ENCODE results near the gene WASL.
"Not testable (repeated sequence)": the region's sequence is repeated elsewhere in the genome, so short reads cannot be mapped to it uniquely, and the experiment has no call there.

Gene WASL

DNA sequence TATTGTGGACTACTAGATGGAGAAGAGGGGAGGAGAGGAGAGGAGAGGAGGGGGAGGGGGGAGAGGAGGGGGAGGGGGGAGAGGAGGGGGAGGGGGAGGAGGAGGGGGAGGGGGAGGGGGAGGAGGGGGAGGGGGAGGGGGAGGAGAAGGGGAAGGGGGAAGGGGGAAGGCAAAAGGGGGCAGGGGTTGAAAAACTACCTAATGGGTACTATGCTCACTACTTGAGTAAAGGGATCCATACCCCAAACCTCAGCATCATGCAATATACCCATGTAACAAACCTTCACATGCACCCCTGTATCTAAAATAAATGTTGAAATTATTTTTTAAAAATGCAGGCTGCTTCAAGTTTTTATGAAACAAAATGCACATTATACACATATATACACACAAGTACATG is 108.2 kb downstream of the WASL start:
- TF ChIP-seq Cebpa-rat (IDR thresholded peaks at IDR 0.05) = no peak
- no peak overlapping the region for H3K4me3 ChIP-seq
- no peaks in the 10 kb centered on the region for H3K4me1 ChIP-seq
- no peak overlapping the region for H3K27ac ChIP-seq
- no peak overlapping the region for H3K4me2 ChIP-seq
- no peaks in the 10 kb centered on the region for H4K20me1 ChIP-seq
- no peak overlapping the region for H3K9ac ChIP-seq
- no peaks in the 10 kb centered on the region for H3K9me3 ChIP-seq
- H3K36me3 ChIP-seq = no peaks in the 10 kb centered on the region
- H3K27me3 ChIP-seq = no peaks in the 10 kb centered on the region

DNA sequence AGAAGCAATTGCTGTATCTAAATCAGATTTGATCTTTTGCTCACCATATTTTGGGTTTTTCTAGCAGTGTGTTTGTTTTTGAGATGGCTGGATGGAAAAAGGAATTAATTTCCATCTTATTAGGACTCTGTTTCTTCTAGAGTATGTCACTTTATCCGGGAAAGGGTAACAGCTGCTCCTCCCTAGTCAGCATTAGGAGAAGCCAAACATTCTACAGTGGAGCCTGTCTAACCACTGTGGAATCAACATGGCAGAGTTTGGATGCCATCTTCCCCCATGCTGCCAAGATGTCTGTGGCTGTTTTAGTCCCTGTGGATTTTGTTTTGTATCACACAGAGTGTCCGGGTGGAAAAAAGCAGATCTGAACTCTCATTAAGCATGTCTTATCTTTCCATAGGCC is 109.2 kb downstream of the WASL start:
- H3K4me1 ChIP-seq = no peaks in the 10 kb centered on the region
- no peaks in the 10 kb centered on the region for H3K27me3 ChIP-seq
- no peak overlapping the region for H3K27ac ChIP-seq
- H3K36me3 ChIP-seq = no peaks in the 10 kb centered on the region
- no peaks in the 10 kb centered on the region for H4K20me1 ChIP-seq
- H3K4me3 ChIP-seq = no peak overlapping the region
- H3K4me2 ChIP-seq = no peak overlapping the region
- no peak overlapping the region for H3K9ac ChIP-seq
- no peaks in the 10 kb centered on the region for H3K9me3 ChIP-seq
- TF ChIP-seq Cebpa-rat (IDR thresholded peaks at IDR 0.05) = no peak

DNA sequence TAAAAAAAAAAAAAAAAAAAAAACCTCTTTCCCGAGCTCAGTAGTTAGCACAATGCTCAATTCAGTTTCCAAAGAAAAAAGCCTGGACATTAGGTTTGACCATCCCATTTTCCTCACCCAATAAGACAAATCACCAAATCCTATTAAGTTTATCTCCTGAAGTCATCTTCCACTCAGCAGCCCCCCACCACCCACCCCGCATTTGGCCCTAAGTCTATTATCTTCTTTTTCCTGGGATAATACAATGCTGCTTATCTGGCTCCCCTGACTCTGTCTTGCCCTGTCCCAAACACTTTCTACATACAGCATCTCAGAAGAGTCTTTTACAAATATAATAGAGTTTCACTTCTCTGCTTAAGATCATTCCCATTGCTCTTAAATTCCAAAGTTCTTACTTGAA is 110.9 kb downstream of the WASL start:
- no peak overlapping the region for H3K9ac ChIP-seq
- no peaks in the 10 kb centered on the region for H3K4me1 ChIP-seq
- H3K4me3 ChIP-seq = no peak overlapping the region
- H3K27me3 ChIP-seq = no peaks in the 10 kb centered on the region
- H3K9me3 ChIP-seq = no peaks in the 10 kb centered on the region
- H4K20me1 ChIP-seq = no peaks in the 10 kb centered on the region
- no peak for TF ChIP-seq Cebpa-rat (IDR thresholded peaks at IDR 0.05)
- no peak overlapping the region for H3K27ac ChIP-seq
- H3K36me3 ChIP-seq = no peaks in the 10 kb centered on the region
- H3K4me2 ChIP-seq = no peak overlapping the region

DNA sequence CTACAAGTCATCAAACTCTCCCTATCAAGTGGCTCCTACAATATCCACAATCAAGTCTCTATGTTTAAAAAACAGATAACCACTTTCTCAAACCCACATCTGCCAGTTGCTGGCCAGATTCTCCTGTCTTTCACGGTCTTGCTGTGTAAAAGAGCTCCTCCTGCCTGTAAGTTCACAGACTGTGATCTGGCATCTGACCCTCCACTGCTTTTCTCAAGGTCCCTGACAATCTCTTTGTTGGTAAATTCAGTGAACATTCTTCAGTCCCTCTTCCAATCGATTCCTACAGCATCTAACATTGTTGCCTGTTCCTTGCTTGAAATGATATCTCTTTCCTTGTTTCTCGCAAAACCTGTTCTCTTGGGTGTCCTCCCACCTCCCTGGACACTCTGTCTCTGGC is 111.6 kb downstream of the WASL start:
- no peaks in the 10 kb centered on the region for H3K9me3 ChIP-seq
- H4K20me1 ChIP-seq = no peaks in the 10 kb centered on the region
- no peaks in the 10 kb centered on the region for H3K27me3 ChIP-seq
- no peaks in the 10 kb centered on the region for H3K4me1 ChIP-seq
- TF ChIP-seq Cebpa-rat (IDR thresholded peaks at IDR 0.05) = no peak
- H3K36me3 ChIP-seq = no peaks in the 10 kb centered on the region
- no peak overlapping the region for H3K4me3 ChIP-seq
- no peak overlapping the region for H3K27ac ChIP-seq
- no peak overlapping the region for H3K9ac ChIP-seq
- no peak overlapping the region for H3K4me2 ChIP-seq

DNA sequence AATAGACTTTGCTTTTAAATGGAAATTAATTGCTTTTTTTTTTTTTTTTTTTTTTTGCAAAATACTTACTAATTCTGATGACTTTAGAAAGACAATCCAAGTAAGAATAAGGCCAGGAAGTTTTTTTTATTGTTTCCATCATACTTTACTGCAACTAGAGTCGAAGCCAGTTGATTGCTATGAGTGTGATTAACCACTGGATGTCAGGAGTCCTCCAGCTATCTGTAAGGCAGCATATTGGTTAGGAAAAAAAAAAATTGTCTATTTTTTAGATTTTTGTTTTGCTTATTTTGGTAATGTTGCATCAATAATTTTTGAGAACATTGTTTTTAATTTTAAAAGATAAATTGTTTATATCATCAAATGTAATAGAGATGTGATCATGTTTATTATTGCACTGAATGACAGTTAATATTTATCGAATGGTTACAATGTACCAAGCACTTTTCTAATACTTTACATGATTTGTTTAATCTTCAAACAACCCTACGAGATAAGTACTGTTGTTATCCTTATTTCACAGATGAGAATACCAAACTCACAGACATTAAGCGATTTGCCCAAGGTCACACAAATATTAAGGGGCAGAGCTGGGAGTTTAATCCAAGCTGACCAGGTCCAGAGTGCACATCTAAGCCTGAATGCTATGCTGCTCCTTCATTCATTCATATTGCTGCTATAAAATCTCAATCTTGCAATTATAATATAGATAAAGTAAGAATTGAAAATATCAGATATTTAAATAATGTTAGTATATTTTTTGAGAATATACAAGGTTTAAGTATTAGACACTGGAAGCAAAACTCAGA is 113.0 kb downstream of the WASL start:
- Histone ChIP-seq H3K9me3 (no peaks in the 10 kb centered on the region), H3K36me3 (no peaks in the 10 kb centered on the region), H3K27me3 (no peaks in the 10 kb centered on the region), H3K4me3 (no peak overlapping the region), H4K20me1 (no peaks in the 10 kb centered on the region), H3K9ac (no peak overlapping the region), H3K27ac (no peak overlapping the region), H3K4me2 (no peak overlapping the region), H3K4me1 (no peaks in the 10 kb centered on the region)
- no peak for TF ChIP-seq Cebpa-rat (IDR thresholded peaks at IDR 0.05)

DNA sequence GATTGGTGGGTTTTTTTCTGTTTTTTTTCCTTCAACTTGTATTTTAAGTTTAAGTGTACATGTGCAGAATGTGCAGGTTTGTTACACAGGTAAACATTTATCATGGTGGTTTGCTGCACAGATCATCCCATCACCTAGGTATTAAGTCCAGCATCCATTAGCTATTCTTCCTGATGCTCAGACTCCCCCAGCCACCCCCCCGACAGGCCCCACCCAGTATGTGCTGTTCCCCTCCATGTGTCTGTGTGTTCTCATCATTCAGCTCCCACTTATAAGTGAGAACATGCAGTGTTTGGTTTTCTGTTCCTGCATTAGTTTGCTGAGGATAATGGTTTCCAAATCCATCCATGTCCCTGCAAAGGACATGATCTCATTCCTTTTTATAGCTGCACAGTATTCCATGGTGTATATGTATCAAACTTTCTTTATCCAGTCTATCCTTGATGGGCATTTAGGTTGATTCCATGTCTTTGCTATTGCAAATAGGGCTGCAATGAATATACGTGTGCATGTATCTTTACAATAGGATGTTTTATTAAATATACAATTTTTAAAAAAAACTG is 114.7 kb downstream of the WASL start:
- H3K9me3 ChIP-seq, H3K9ac ChIP-seq, H4K20me1 ChIP-seq, H3K4me1 ChIP-seq, H3K36me3 ChIP-seq, H3K4me3 ChIP-seq, H3K27ac ChIP-seq, H3K4me2 ChIP-seq, H3K27me3 ChIP-seq: not testable (repeated sequence)

DNA sequence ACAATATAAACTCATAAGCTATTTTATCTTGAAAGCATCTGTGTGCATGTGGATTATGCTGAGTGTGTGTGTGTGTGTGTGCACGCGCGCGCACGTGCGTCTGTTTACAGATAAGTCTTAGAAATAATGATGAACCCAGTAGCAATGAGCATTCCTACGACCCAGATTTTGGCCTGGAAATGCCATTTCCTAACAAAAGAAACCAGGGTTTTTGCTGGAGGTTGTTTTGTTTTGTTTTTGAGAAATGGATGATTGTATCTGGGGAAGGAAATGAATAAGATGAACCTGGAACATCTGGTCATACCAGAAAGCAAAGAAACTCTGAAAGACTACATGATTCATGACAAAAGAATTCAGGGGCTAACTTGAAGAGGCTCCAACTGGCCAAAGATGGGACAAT is 115.2 kb downstream of the WASL start:
- TF ChIP-seq Cebpa-rat (IDR thresholded peaks at IDR 0.05) = no peak
- no peaks in the 10 kb centered on the region for H3K4me1 ChIP-seq
- no peaks in the 10 kb centered on the region for H3K36me3 ChIP-seq
- no peaks in the 10 kb centered on the region for H4K20me1 ChIP-seq
- no peak overlapping the region for H3K4me2 ChIP-seq
- H3K4me3 ChIP-seq = no peak overlapping the region
- H3K27me3 ChIP-seq = no peaks in the 10 kb centered on the region
- H3K9ac ChIP-seq = no peak overlapping the region
- H3K27ac ChIP-seq = no peak overlapping the region
- H3K9me3 ChIP-seq = no peaks in the 10 kb centered on the region

DNA sequence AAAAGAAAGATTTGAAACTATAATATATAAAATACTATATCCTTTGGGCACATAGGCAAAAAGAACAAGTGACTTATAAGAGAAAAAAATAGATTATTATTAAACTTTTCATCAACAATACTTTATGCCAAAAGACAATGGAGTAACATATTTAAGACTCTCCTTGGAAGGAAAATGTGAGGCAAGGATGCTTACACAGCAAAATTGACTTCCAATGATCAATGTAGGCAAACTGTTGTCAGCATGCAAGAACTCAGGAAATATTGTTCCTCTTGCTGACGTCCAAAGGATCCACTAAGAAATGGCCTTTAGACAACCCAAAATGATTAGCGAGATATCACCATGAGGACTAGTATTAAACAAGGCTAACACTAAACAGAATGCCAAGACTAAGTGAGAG is 116.0 kb downstream of the WASL start:
- no peaks in the 10 kb centered on the region for H4K20me1 ChIP-seq
- H3K9me3 ChIP-seq = no peaks in the 10 kb centered on the region
- TF ChIP-seq Cebpa-rat (IDR thresholded peaks at IDR 0.05) = no peak
- H3K36me3 ChIP-seq = no peaks in the 10 kb centered on the region
- H3K27ac ChIP-seq = no peak overlapping the region
- no peaks in the 10 kb centered on the region for H3K27me3 ChIP-seq
- H3K4me3 ChIP-seq = no peak overlapping the region
- H3K9ac ChIP-seq = no peak overlapping the region
- no peaks in the 10 kb centered on the region for H3K4me1 ChIP-seq
- no peak overlapping the region for H3K4me2 ChIP-seq

Data from BLaER1 (cell line).